Omental fat pad (tissue), 4 donors: ENCODE results near the gene IL26. TPM values are rescaled to one million over a fixed set of nuclear protein-coding genes. Genes with fewer than 3 reads are reported as not detected.
"Not testable (repeated sequence)": the region's sequence is repeated elsewhere in the genome, so short reads cannot be mapped to it uniquely, and the experiment has no call there.

ENCODE experiments used
- ATAC-seq: fragments of 150-250 bp; one replicate; pipeline ENCODE4 v1.9.1; 2016; ENCODE audit warnings: mild to moderate bottlenecking, moderate library complexity; ENCODE audit not compliant: low FRiP score
- DNase-seq: peaks from one replicate; pipeline ENCODE4 v3.0.0-alpha.2; 2019; ENCODE audit warnings: low spot score
- total RNA-seq, 4 donors: library from RNA; depleted of rRNA; stranded (reverse); fragments of >200 nt; gene quantifications; one replicate each; pipeline ENCODE4 v1.1.0, GENCODE V29; 2016
- TF ChIP-seq, protein P1 (sequence below), 3 donors: fragments of 450-650 bp; IDR thresholded peaks; one replicate each; pipeline ENCODE4 v1.5.1; 2016 to 2017; ENCODE audit warnings: antibody characterized with exemption in 3 of 3, mild to moderate bottlenecking in 3 of 3, moderate library complexity in 2 of 3

The IL26 gene
- total RNA-seq, 4 donors from 2014 or later, result not detected

DNA sequence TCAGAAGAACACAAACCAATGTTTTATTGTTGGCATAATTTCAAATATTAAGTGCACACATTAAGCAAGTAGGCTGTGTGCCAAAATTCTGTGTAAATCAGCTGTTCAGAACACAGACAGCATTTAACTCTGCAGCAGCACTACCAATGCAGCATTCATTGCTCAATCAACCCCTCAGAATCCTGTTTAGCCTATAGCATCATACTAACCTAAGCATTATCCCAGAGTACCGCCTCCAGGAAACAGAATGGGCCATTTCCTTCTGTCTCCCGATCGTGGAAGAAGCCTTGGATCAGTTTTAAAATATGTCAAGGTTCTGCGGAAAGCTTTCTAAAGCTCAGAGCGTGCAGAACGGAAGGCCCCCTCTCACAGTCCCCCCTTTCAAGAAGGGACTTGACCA is 3.3 kb downstream of the IL26 start:
- ATAC-seq (no peak), DNase-seq (no peak)
- TF ChIP-seq, protein P1, sequence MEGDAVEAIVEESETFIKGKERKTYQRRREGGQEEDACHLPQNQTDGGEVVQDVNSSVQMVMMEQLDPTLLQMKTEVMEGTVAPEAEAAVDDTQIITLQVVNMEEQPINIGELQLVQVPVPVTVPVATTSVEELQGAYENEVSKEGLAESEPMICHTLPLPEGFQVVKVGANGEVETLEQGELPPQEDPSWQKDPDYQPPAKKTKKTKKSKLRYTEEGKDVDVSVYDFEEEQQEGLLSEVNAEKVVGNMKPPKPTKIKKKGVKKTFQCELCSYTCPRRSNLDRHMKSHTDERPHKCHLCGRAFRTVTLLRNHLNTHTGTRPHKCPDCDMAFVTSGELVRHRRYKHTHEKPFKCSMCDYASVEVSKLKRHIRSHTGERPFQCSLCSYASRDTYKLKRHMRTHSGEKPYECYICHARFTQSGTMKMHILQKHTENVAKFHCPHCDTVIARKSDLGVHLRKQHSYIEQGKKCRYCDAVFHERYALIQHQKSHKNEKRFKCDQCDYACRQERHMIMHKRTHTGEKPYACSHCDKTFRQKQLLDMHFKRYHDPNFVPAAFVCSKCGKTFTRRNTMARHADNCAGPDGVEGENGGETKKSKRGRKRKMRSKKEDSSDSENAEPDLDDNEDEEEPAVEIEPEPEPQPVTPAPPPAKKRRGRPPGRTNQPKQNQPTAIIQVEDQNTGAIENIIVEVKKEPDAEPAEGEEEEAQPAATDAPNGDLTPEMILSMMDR (IDR thresholded peaks at IDR 0.05), result no peak

DNA sequence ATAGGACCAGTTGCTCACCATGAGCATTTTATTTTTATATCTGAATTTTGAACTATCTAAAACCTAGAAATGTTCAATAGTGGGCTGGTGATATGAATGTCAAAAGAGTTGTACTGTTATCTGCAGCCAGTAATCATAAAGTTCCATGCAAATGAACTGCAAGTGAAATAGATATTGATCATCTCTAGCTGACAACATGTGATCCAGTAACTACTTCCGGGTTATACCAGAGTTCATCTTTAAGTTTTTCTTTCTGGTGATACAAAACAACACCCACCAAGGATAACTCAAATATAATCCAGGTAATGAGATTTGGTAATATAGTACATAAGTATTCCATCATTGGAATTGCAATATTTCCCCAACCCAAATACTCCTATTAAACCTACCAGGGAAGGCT is 4.1 kb downstream of the IL26 start:
- TF ChIP-seq, protein P1 (IDR thresholded peaks at IDR 0.05), result no peak
- DNase-seq, result no peak
- no peak for ATAC-seq

DNA sequence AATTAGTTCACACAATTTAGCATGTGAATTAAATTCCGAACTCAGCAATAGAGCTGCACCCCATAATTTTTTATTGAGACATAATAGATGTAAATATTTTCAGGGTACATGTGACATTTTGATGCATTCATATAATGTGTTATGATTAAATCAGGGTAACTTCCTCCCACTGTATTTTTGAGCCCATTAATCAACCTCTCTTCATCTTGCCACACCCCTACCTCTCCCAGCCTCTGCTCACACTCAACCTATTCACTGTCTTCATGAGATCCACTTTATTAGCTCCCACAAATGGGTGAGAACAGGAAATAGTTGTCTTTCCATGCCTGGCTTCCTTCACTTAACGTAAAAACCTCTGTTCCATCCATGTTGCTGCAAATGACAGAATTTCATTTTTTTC is 14.7 kb downstream of the IL26 start:
- DNase-seq (no peak), ATAC-seq (no peak)
- TF ChIP-seq, protein P1 (IDR thresholded peaks at IDR 0.05), result no peak

DNA sequence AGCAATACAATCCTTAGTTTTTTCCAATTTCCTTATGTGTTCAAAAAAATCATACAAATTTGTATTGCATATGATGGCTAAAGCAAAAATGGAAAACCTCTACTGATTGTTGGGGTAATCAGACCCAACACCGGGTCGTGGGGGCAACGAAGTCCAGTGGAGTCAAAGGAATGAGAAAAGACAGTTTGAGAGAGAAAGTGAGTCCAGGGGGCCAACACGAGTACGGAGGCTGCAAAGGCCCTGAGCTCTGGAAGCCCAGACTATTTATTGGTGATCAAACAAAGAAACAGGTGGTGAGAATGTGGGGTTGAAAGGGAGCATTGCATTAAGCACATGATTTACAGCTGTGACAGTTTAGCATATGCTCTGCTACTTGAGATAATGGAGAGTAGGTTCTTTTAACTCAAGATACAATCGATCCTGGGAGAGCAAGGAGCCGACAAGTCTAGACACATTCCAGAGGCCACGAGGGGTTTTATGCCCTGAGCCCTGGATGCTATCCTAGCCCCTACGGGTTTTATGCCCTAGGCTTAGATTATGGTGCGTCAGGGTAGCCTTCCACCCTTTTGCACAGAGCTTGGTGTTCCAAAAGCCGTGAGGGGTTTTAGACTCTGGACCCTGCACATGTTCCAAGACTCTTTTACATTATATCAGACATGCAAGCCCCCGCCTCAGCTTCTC is 16.4 kb downstream of the IL26 start:
- DNase-seq, ATAC-seq: not testable (repeated sequence)

DNA sequence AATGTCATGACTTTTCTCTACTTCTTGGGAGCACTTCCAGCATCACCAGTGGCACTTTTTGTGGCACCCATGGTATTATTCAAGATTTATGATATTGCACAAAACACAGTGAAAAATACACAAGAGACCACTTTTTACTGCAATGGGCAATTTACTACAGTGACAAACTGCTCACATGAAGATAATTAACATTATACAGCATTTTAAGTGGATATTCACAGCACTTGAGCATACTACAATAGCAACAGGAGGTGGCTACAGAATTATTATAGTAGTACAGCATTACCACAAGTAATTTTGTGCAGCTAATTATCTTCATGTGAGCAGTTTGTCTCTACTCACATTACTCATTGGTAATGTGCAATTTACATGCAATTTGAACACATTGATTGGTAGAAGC is 18.3 kb downstream of the IL26 start:
- DNase-seq (no peak), ATAC-seq (no peak)
- TF ChIP-seq, protein P1 (IDR thresholded peaks at IDR 0.05), result no peak

DNA sequence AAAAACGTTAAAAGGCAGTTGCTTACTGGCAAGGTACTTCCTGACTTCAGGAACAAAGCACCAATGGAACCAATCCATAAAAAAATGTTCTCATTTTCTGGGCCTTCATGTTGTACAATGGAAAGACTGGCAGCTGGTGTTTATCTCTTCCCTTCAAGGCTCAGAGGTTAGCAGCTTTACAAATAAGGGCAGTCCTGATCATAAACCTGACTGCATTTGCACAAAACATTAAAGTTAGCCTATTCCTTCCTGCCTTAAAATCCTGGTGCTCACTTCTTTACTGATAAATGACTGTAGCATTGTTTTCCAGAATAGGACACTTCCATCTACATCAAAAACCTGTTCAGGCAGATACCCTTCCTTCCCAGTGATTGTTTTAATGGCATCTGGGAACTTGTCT is 19.2 kb downstream of the IL26 start:
- TF ChIP-seq, protein P1 (IDR thresholded peaks at IDR 0.05), result no peak
- ATAC-seq (no peak), DNase-seq (no peak)

DNA sequence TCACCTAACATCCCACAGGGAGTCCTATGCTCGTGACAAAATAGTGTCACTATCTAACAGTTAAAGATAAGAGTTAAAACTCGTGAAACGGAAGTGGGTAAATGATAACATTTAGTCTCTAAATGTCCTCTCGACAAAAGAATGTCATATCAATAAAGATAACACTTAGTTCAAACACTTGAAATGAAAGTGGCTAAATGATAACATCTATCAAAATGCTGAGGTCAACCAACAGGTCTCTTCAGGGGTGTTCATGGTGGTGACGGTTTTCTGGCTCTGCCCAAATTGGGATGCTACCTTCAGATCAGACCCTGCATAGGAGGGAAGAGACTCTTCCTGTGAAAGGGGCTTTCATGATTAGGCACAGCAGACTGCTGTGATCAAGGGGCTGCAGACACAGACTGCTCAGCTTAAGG is 22.1 kb downstream of the IL26 start:
- DNase-seq, result no peak
- TF ChIP-seq, protein P1 (IDR thresholded peaks at IDR 0.05), result no peak
- ATAC-seq, result no peak
